ENCODE measurements around the gene TUBA4A.

Gene TUBA4A

DNA sequence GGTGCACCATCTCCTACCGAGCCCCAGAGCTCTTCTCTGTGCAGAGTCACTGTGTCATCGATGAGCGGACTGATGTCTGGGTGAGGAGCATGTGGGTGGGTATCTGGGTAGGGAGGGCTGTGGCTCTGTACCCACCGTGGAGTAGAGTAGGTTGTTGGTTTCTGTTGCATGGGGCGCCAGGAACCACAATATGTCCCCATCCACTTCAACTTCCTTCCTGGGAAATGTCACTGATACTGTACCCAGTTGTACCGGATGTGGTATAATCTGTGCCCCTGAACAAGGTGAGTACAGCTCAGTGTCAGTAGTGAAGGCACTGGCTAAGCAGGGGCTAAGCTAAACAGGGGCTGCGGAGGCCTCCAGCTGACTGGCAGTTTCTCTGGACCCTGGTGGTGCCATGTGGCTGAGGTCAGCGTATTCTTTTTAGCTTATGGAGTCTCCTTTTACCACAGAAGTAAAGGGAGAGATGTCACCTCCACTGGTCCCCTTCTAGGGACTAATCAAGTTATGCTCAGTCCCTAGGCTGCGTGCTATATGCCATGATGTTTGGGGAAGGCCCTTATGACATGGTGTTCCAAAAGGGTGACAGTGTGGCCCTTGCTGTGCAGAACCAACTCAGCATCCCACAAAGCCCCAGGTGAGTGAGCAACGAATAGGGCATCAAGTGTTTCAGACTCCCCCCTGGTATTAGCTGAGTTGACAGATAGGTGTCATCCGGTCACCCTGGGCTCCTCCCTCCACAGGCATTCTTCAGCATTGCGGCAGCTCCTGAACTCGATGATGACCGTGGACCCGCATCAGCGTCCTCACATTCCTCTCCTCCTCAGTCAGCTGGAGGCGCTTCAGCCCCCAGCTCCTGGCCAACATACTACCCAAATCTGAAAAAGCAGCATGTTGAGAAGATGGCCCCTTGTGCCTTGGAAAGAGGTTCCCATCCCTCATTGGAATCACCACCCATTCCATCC, 5.8 kb downstream of the TUBA4A start:
- no peak for DNase-seq (ENCODE audit: low read depth)
- no peak overlapping the region for H3K4me3 ChIP-seq (ENCODE audit: low read depth, low read length)

DNA sequence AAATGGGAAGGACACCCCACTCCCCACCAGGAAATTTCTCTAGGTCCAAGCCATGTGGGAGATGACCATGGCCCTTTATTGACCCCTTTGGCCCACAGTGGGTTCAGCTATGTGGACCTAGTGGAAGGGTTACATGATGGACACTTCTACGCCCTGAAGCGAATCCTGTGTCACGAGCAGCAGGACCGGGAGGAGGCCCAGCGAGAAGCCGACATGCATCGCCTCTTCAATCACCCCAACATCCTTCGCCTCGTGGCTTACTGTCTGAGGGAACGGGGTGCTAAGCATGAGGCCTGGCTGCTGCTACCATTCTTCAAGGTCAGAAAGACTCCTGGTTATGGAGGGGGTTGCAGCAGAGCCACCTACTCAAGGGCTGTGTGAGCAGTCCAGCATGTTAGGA, 7.2 kb downstream of the TUBA4A start:
- H3K4me3 ChIP-seq (ENCODE audit: low read depth, low read length), result no peak overlapping the region
- DNase-seq (ENCODE audit: low read depth), result no peak

- no peak for DNase-seq (ENCODE audit: low read depth)
- peak overlapping the region; percentile 90 for H3K4me3 ChIP-seq (ENCODE audit: low read depth, low read length)
Measured at GRCh38 chr2:219245899-219246230, 7.9 kb downstream of the TUBA4A start.

DNA sequence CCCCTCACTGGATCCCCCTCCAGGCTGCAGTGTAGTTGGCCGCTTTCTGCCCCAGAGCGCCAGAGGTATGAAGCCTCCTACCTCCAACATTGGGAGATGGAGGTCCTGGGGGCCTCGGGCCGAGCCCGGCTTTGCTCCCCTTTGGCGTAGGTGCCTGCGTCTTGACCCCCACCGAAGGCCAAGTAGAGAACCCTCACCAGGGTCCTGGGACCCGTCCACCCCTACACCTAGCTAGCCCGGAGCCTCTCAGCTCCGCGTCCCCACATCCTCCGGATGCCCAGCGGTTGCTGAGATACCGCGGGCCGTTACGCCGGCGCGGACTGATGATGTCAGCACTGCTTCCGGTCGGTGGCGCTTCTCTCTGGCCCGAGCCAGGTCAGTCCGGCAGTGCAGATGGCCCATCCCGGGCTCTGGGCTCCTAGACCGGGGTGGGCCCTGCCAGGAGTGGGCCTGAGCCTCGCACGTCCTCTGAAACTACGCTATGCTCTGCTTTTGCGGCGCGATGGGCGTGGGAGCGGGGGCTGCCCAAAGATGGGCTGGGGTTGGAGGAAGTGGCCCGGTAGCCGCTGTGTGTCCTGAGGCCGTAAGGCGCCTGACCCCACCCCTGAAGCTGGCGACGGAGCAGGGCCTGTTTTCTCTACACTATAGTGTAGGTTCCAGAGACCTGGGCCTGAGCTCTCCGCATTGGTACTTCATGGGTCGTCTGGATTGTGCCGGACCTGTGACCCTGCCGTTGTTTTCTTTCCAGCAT, 8.4 kb downstream of the TUBA4A start, which contains the start of the genes GLB1L and STK16:
Gene GLB1L (minus strand): TSS at position 297 of the 751 bp plus-strand sequence. CDS start 1,871 bp downstream, outside the sequence.
Gene STK16 (plus strand): TSS at position 332 of the 751 bp plus-strand sequence. CDS start 521 bp downstream, outside the sequence.
- peak within 1 kb of the TSS; percentile 90 for H3K4me3 ChIP-seq (ENCODE audit: low read depth, low read length)
- DNase-seq (ENCODE audit: low read depth), result peak; percentile 84

DNA sequence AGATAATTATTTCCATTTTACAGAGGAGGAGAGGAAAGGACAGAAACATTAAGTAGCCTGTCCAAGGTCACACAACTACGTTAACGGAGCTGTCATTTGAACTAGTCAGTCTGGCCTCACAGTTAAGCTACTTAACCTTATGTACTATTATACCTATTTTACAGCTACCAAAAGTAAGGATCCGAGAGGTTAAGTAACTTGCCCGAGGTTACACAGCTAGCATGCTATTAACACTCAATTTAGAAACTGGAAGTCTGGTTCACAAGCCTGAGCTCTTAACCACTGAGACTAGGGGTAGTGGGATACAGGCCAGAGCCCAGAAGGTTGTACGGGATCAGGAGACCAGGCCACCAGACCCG, 8.9 kb downstream of the TUBA4A start:
- H3K4me3 ChIP-seq (ENCODE audit: low read depth, low read length), result peak overlapping the region; percentile 90
- no peak for DNase-seq (ENCODE audit: low read depth)

- peak overlapping the region; percentile 25 for H3K4me3 ChIP-seq (ENCODE audit: low read depth, low read length)
- DNase-seq (ENCODE audit: low read depth), result no peak
Measured at GRCh38 chr2:219243291-219243761, 10.4 kb downstream of the TUBA4A start.

- no peak overlapping the region for H3K4me3 ChIP-seq (ENCODE audit: low read depth, low read length)
- no peak for DNase-seq (ENCODE audit: low read depth)
Measured at GRCh38 chr2:219234331-219234730, 19.4 kb downstream of the TUBA4A start.

- DNase-seq (ENCODE audit: low read depth), result no peak
Measured at GRCh38 chr2:219230059-219230540, 23.6 kb downstream of the TUBA4A start.

GRCh38 chr2:219229305-219230058, 24.2 kb downstream of the TUBA4A start, which contains the start of the genes ANKZF1 and ATG9A:
Gene ANKZF1 (plus strand): TSS chr2:219229806. CDS start chr2:219230258, 452 bp downstream.
Gene ATG9A (minus strand): TSS chr2:219229636. CDS start chr2:219228024, 1,612 bp downstream.
- H3K4me3 ChIP-seq (ENCODE audit: low read depth, low read length), result peak within 1 kb of the TSS; percentile 77
- DNase-seq (ENCODE audit: low read depth), result peak; percentile 97

More at GRCh38 chr2:219230059-219230540, 23.6 kb downstream of the TUBA4A start:
- H3K4me3 ChIP-seq (ENCODE audit: low read depth, low read length), result peak overlapping the region; percentile 77

DNA sequence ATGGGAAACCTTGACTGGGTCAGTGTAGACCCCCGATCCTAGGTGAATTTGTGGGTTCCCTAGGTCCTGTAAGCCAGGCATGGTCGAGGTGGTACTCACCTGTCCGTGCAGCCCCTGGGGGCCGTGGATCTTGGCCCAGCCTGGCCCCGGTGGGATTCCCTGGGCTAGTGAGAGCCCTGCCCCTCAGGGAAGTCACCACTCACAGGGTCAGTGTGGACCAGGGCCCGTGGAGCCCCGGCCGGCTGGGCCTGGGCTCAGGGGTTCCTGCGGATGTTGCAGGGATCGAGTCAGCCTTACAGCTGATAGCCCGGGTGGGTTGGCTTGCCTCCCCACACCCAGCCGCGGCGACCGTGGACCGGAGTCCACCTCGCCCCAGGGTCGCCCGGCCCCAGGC, 24.8 kb downstream of the TUBA4A start:
- DNase-seq (ENCODE audit: low read depth), result no peak
- H3K4me3 ChIP-seq (ENCODE audit: low read depth, low read length), result peak overlapping the region; percentile 77

GRCh38 chr2:219228041-219228910, 25.4 kb downstream of the TUBA4A start:
- DNase-seq (ENCODE audit: low read depth), result no peak

DNA sequence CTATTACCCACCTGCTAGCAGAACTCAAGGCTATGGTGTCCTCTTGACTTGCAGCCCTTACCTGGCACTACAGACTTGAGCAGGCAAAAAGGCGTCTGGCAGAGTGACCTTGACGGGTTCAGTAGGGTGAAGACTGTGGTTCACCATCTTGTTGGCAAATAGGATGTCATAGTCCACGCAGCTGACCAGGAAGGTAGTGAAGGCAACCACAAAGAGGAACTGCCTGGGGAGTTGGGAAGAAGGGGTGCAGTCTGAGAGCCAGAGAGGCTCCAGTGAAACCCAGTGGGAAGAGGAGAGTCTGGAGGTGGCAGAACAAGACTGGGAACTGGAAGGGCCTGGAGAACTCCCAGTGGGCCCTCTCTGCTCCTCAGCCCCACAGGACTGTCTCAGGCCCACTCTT, 28.4 kb downstream of the TUBA4A start:
- DNase-seq (ENCODE audit: low read depth), result no peak
- no peak overlapping the region for H3K4me3 ChIP-seq (ENCODE audit: low read depth, low read length)

More at GRCh38 chr2:219228041-219228910, 25.4 kb downstream of the TUBA4A start:
- H3K4me3 ChIP-seq (ENCODE audit: low read depth, low read length), result peak overlapping the region; percentile 77

DNA sequence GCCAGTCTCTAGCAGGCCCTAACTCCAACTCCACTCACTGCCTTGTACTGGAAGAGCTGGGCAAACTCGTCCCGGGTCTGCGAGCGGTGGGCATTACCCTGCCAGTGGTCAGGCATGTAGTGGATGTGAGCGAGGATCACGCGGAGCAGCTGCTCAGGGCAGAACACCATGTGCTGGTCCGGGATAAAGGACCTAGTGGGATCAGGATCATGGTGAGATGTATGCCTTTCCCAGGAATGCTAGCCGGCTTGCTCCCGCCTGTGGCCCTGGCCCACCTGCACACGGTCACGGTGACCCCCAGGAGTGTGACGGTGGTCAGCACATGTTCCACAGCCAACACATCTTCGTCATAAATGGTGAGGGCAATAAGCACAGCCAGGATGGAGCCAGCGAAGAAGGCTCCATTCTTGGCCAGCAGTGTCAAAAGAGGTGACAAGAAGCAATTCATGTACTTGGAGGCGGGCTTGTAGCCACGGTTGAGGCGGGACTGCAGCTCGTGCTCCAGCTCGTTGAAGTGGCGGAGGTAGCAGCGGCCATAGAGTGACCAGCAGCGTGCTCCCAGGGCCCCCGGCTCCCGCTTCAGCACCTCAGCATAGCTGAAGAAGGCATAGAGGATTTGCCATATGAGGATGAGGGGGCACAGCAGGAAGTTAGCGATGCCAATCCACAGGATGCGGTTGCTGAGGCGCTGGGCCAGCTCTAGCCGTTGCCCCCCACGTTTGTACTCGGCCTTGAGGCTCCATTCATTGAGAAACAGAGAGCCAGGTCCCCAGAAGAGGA, 29.7 kb downstream of the TUBA4A start:
- no peak overlapping the region for H3K4me3 ChIP-seq (ENCODE audit: low read depth, low read length)
- DNase-seq (ENCODE audit: low read depth), result no peak

GRCh38 chr2:219221957-219222518, 31.7 kb downstream of the TUBA4A start:
- DNase-seq (ENCODE audit: low read depth), result no peak
- no peak overlapping the region for H3K4me3 ChIP-seq (ENCODE audit: low read depth, low read length)

GRCh38 chr2:219220652-219221402, 32.9 kb downstream of the TUBA4A start:
- DNase-seq (ENCODE audit: low read depth), result no peak
- H3K4me3 ChIP-seq (ENCODE audit: low read depth, low read length), result no peak overlapping the region

DNA sequence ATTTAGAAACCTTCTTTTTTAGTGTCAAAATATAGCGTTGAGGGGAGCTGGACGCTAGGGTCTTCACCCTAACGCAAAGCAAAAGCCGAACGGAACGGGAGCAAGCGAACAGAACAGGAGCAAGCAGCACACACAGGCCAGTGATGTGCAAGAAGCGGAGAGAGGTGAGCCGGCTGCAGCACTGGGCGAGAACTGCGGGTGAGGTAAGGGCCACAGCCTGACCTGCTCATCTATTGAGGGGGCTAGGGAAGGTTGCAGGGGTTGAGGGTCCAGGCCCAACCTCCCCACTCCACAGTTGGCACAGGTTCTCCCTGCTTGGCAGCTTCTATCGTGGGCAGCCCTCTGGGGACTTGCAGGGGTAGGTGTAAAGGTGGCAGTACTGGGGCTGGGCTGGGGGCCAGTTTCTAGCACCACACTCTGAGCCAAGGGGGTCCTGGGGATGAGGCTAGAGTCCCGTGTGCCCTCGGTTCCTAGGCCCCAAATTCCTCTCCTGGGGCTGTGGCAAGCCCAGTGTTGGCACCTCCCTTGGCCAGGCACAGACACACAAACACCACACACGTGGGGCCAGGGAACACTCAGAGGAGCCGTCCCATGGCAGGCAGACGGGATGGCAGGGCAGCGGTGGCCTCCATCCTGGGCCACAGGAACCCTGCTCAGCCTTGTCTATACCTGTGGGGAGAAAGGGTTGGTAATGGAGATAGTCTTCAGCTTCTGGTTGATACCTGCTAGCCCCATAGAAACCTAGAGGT, 33.8 kb downstream of the TUBA4A start:
- no peak overlapping the region for H3K4me3 ChIP-seq (ENCODE audit: low read depth, low read length)

More for the DNA sequence above, 33.8 kb downstream of the TUBA4A start:
- no peak for DNase-seq (ENCODE audit: low read depth)
